HG03108 (cell line): Measurements from ENCODE around the gene CT45A2.
"Not testable (repeated sequence)": the region's sequence is repeated elsewhere in the genome, so short reads cannot be mapped to it uniquely, and the experiment has no call there.

ENCODE experiments used
- ATAC-seq: cut with Tn5 transposase; IDR thresholded peaks from one replicate; pipeline ENCODE4 v1.9.1; 2021; ENCODE audit warnings: moderate library complexity; ENCODE audit not compliant: unreplicated experiment

CT45A2 gene

GRCh38 chrX:135819912-135820311 lies at the start of gene CT45A2:
TSS of gene CT45A2 (minus strand) at chrX:135820012. CDS start at chrX:135816265, 3,747 bp downstream.
- not testable (repeated sequence) for ATAC-seq

DNA sequence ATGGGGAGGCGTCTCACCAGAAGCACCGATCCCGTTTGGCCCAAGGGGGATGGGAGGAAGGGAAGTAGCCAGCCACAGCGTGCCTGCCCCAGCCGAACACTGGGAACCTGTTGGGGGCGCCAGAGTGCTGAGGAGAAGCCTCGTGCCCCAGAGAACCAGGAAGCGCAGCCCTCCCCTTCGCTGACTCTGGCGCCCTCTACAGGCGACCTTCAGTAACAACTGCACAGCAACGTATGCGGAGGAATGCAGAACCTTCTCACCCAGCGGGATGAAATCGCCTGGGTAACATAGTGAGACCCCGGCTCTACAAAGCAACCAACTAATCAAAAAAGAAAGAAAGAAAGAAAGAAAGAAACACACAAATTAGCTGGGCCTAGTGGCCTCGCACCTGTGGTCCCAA lies 34.6 kb upstream of the CT45A2 start, which contains the start of gene CT45A8:
Gene CT45A8, minus strand, starts transcription at position 101 of the 400 bp plus-strand sequence. CDS start 3,755 bp downstream, outside the sequence.
- ATAC-seq, result not testable (repeated sequence)

- not testable (repeated sequence) for ATAC-seq
These were observed 17.4 kb upstream of the CT45A2 start, which contains the start of gene CT45A7 for GRCh38 chrX:135837180-135837579. TSS of gene CT45A7 (minus strand) at chrX:135837280. CDS start at chrX:135833533, 3,747 bp downstream.

DNA sequence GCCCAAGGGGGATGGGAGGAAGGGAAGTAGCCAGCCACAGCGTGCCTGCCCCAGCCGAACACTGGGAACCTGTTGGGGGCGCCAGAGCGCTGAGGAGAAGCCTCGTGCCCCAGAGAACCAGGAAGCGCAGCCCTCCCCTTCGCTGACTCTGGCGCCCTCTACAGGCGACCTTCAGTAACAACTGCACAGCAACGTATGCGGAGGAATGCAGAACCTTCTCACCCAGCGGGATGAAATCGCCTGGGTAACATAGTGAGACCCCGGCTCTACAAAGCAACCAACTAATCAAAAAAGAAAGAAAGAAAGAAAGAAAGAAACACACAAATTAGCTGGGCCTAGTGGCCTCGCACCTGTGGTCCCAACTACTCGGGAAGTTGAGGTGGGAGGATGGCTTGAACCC lies 17.1 kb downstream of the CT45A2 start, which contains the start of gene CT45A6:
Gene CT45A6, minus strand, starts transcription at position 101 of the 400 bp plus-strand sequence. CDS start 3,794 bp downstream, outside the sequence.
- not testable (repeated sequence) for ATAC-seq

DNA sequence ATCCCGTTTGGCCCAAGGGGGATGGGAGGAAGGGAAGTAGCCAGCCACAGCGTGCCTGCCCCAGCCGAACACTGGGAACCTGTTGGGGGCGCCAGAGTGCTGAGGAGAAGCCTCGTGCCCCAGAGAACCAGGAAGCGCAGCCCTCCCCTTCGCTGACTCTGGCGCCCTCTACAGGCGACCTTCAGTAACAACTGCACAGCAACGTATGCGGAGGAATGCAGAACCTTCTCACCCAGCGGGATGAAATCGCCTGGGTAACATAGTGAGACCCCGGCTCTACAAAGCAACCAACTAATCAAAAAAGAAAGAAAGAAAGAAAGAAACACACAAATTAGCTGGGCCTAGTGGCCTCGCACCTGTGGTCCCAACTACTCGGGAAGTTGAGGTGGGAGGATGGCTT lies 34.4 kb downstream of the CT45A2 start, which contains the start of gene CT45A5:
Gene CT45A5, minus strand, starts transcription at position 101 of the 400 bp plus-strand sequence. CDS start 3,774 bp downstream, outside the sequence.
- ATAC-seq, result not testable (repeated sequence)

- not testable (repeated sequence) for ATAC-seq
These were observed 51.7 kb downstream of the CT45A2 start, which contains the start of gene CT45A3 for GRCh38 chrX:135768091-135768490. TSS of gene CT45A3 (minus strand) at chrX:135768191. CDS start at chrX:135764444, 3,747 bp downstream.
